SIG-M5 (cell line): ENCODE results near the gene NMT1.

Experiments
- DNase-seq: peaks from one replicate; lab custom pipeline; 2025; lab: John Stamatoyannopoulos, UW

Gene NMT1

DNA sequence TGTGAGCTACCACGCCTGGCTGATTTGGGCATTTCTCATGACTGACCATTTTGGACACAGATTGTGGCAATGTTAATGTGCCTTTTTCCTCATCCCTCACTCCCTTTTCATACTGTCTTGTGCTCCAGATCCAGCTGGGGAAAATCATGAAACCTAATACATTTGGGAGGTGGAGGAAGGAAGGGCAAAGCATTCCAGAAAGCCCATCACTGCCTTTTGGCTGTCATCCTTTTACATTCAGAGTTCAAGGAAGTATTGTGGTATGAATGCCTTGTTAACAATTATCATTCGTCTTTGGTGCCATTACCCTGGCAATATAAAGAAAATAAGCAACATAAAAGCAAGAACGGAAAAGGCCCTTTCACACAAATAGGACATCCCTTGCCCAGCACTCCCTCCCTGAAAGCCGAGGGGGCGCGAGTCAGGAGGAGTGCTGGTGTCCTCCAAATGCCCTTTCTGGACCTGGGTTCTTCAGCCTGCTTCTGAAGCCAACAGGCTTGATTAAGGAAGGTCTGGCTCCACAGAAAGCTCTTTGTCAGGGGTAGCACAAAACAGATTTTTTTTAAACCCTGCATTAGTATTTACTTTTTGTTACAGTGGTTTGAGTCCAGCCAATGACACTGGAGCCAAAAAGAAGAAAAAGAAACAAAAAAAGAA is 20.1 kb downstream of the NMT1 start:
- no peak for DNase-seq

DNA sequence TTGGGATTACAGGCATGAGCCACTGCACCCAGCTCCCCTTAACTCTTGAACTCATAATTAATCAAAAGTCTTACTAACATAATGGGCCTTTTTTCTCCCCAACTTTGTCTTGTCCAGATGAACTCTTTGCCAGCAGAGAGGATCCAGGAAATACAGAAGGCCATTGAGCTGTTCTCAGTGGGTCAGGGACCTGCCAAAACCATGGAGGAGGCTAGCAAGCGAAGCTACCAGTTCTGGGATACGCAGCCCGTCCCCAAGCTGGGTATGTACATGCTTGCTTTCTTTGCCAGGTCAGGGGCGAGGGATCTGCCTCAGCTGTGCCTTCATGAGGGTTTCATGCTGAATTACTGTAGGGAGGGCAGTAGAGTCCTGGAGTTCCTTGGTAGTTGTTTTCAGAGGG is 25.3 kb downstream of the NMT1 start:
- DNase-seq: no peak

- no peak for DNase-seq
These were observed 25.9 kb downstream of the NMT1 start for GRCh38 chr17:45086865-45087503.

- DNase-seq: no peak
These were observed 26.4 kb downstream of the NMT1 start for GRCh38 chr17:45087504-45087975.

GRCh38 chr17:45087978-45088377 is 26.9 kb downstream of the NMT1 start:
- DNase-seq: no peak

GRCh38 chr17:45088741-45089140 is 27.6 kb downstream of the NMT1 start:
- no peak for DNase-seq

GRCh38 chr17:45090711-45091110 is 29.6 kb downstream of the NMT1 start:
- DNase-seq: no peak

- DNase-seq: no peak
These were observed 30.8 kb downstream of the NMT1 start for GRCh38 chr17:45091778-45092425.

DNA sequence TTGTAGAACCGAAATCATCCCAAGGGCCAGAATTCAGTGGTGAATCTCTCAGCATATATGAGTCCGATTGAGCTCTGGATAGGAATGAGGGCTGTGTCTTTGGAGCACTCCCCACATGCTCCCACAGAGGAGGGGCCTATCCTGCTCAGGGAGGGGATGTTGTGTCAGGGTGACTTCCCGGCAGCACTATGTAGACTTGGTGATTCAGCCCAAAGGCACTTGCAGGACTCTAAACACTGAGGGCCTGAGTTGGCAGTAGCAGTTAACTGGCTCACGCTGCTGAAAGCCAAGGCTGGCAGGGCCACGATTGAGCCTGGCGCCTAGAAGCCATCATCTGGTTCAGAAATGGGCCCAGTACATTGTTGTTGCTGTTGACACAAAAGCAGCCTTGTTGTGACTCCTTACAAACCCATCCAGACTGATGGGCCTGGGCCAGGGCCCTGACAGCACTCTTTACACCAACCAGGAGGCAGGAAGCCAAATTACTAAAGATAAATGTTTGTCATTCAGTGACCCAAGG is 31.9 kb downstream of the NMT1 start:
- DNase-seq: no peak

DNA sequence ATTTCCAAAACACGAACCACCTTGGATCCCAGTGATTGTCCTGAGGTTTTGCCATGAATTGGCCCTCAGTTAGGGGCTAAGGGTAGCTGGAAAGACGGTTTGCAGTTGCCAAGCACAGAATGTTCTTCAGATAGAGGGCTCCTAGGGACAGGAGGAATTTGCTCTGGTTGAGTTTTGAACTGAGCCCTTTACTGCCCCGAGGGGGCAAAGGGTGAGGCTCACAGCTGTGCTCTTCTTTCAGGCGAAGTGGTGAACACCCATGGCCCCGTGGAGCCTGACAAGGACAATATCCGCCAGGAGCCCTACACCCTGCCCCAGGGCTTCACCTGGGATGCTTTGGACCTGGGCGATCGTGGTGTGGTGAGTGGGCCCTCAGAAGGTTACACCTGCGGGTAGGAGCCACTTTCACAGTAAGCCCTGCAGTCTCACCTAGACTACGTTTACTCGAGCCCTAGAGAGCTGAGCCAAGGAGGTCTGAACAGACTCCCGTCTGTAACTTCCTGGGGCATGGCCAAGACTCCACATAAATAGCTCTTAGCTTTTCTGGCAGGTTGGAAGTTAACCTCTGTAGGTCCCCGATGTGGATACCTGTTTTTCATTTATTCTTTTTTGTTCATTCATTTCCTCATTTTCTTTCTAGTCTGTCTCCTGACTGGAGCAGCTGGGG is 32.5 kb downstream of the NMT1 start:
- no peak for DNase-seq

DNA sequence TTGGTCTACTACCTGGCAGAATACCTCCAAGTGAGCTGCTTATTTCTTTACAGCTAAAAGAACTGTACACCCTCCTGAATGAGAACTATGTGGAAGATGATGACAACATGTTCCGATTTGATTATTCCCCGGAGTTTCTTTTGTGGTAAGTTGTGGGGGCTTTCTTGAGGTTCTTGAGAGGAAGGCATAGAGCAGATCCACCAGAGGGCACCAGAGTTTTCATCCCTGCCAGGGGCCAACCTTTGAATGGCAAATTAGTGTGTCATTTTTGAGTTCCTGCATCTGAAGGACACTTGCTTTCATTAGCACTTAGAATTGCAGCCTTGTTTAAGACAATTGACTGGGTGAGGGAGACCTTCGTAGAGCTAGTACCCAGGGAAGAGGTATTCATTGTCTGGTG is 35.0 kb downstream of the NMT1 start:
- no peak for DNase-seq

DNA sequence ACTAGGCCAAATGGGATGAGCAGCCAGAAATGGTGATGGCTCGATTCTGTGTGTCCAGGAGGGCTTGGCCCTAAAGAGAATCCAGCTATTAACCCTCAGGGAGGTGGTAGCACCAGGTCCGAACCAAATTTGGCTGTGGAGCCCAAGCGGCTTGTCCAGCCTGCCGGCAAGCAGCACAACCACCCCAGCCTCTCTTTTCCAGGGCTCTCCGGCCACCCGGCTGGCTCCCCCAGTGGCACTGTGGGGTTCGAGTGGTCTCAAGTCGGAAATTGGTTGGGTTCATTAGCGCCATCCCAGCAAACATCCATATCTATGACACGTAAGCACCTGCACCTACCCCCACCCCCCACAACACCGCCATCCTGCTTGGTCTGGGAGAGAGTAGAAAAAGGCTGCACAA is 35.8 kb downstream of the NMT1 start:
- DNase-seq: no peak

GRCh38 chr17:45098081-45098868 is 37.2 kb downstream of the NMT1 start:
- no peak for DNase-seq

GRCh38 chr17:45098869-45099616 is 37.9 kb downstream of the NMT1 start:
- DNase-seq: no peak

- DNase-seq: no peak
These were observed 40.4 kb downstream of the NMT1 start for GRCh38 chr17:45101546-45101882.

DNA sequence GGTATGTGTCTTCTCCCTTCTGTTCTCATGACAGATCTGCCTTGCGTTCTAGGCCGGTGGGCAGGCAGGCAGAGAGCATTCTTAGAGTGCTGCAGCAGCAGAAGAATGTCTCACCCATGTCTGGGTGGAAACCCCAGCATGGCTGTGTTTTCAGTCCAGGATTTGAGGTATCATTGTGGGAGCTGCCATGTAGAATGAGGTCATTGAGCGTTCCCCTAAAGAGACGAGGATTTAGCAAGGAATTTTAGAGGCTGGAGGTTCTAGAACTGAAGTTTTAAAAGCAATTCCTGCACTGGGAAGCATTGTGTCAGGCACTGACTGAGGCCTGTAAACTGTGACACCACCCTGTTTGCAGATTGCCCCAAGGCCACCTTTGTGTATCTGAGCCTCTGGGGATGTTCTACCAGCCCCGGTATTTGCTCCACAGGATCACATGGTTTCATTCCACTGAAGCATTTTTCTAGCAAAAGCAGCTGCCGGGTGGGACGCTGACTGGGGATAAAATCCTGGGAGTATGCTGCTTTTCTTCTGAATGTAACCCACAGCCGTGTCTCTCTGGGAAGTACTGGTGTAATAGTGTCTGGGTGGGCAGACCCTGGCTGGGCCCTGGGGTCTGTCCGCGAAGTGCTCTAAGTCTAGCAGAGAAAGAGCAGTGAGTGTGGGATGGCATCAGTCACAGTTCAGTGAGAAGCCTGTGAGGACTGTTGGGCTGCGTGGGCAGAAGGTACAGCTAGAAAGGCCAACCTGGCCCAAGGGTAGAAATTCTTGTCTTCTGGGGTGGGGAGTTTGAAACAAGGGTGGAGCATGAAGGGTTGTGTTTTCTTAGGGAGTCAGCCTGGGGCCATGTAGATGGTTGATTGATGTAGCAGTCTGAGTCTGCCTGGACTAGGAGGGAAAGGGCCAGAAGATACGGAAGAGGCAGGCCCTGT is 41.0 kb downstream of the NMT1 start:
- DNase-seq: no peak

DNA sequence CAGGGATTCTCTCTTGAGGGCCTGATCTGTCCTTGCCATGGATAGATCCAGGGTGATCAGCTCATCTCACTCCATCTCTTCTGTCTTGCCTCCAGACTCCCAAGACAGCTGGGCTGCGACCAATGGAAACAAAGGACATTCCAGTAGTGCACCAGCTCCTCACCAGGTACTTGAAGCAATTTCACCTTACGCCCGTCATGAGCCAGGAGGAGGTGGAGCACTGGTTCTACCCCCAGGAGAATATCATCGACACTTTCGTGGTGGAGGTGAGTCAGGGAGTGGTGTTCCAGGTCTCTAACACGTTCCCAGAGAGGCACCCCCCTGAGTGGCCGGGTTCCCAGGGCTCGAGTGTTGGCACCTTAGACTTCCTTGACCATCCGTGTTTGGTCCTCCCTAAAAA is 41.7 kb downstream of the NMT1 start:
- DNase-seq: no peak

DNA sequence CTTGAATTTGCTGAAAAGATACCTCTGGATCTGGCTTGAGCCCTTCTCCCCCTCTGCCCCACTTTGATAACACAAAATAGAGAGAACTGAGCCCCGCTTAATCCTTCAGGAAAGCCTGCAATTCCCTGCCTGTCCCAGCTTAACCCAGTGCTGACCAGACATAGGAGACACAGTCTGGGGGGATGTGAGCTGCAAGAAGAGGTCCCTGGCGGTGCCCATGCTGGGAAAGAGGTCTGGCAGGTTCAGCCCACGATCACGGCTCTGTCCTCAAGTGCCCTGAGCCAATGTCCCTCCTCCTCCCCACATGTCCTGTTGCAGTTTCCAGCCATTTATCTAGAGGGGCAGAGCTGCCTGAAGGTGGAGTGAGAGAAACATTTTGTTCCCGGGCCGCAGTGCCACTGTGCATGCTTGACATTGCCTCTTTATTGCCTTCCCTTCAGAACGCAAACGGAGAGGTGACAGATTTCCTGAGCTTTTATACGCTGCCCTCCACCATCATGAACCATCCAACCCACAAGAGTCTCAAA is 42.2 kb downstream of the NMT1 start:
- DNase-seq: no peak

GRCh38 chr17:45104029-45104428 is 42.9 kb downstream of the NMT1 start:
- DNase-seq: no peak

- DNase-seq: no peak
These were observed 43.4 kb downstream of the NMT1 start for GRCh38 chr17:45104497-45104896.
